Natural killer cell (primary cell): ENCODE data around the gene ZCCHC3. TPM values are rescaled to one million over a fixed set of nuclear protein-coding genes. Genes with fewer than 3 reads are reported as not detected.

Experiments used
- ATAC-seq, 3 donors: fragments of 150-1000 bp in 2 of 3; fragments of 200-7000 bp in 1 of 3; cut with Tn5 transposase; 1 replicate in 1 of 3; 2 replicates in 2 of 3; pipeline ENCODE4 v1.10.0; 2021; ENCODE audit warnings: mild to moderate bottlenecking in 2 of 3, moderate library complexity in 2 of 3
- DNase-seq, 2 donors: peaks; one replicate each; pipeline versions ENCODE4 v3.0.0 to v3.0.0-alpha.2; 2013 to 2021; ENCODE audit warnings: mixed read lengths in 1 of 2
- H3K27ac ChIP-seq: one replicate; pipeline ENCODE4 v1.5.1; 2013; ENCODE audit warnings: mild to moderate bottlenecking, low read length
- H3K27me3 ChIP-seq: one replicate; pipeline ENCODE4 v1.6.1; 2013; ENCODE audit warnings: low read length; ENCODE audit not compliant: control insufficient read depth, insufficient read depth
- H3K36me3 ChIP-seq: one replicate; pipeline ENCODE4 v1.6.1; 2013; ENCODE audit warnings: low read length; ENCODE audit not compliant: control insufficient read depth, insufficient read depth
- H3K4me1 ChIP-seq: one replicate; pipeline ENCODE4 v1.6.1; 2013; ENCODE audit warnings: low read length; ENCODE audit not compliant: control insufficient read depth, insufficient read depth
- H3K4me3 ChIP-seq: one replicate; pipeline ENCODE4 v1.5.1; 2013; ENCODE audit warnings: low read length
- H3K9me3 ChIP-seq: one replicate; pipeline ENCODE4 v1.6.1; 2013; ENCODE audit warnings: low read length; ENCODE audit not compliant: control insufficient read depth, insufficient read depth
- H3K27ac Mint-ChIP-seq, 2 donors: one replicate each; pipeline ENCODE4 v1.8.0; 2022; ENCODE audit warnings: mild to moderate bottlenecking in 2 of 2, mixed read lengths in 2 of 2, moderate library complexity in 1 of 2
- H3K27me3 Mint-ChIP-seq, 2 donors: one replicate each; pipeline ENCODE4 v1.8.0; 2022; ENCODE audit warnings: low read depth in 2 of 2, mixed read lengths in 2 of 2
- H3K36me3 Mint-ChIP-seq: one replicate; pipeline ENCODE4 v1.8.0; 2022; ENCODE audit warnings: mixed read lengths
- H3K4me1 Mint-ChIP-seq, 2 donors: one replicate each; pipeline ENCODE4 v1.8.0; 2022; ENCODE audit warnings: mixed read lengths in 2 of 2
- H3K4me3 Mint-ChIP-seq: one replicate; pipeline ENCODE4 v1.8.0; 2022; ENCODE audit warnings: mild to moderate bottlenecking, moderate library complexity, mixed read lengths
- H3K9me3 Mint-ChIP-seq, 2 donors: one replicate each; pipeline ENCODE4 v1.8.0; 2022; ENCODE audit warnings: mixed read lengths in 2 of 2
- CTCF ChIP-seq: fragments of 200-600 bp; IDR thresholded peaks from one replicate; pipeline ENCODE4 v1.8.0; 2022; ENCODE audit warnings: antibody characterized with exemption
- WGBS: methylation state at CpG from one replicate; pipeline ENCODE4 v1.1.7; 2013; ENCODE audit warnings: missing lambda C conversion rate; ENCODE audit not compliant: insufficient coverage; 5-methylcytosine and 5-hydroxymethylcytosine counted together
- intact Hi-C: fragments of 100-400 bp; cut with micrococcal nuclease; formaldehyde crosslinking; loops from one replicate; pipeline ENCODE4 v1.14.2; 2022
- total RNA-seq, 4 donors: library from RNA; stranded (reverse); fragments of 120-200 nt in 1 of 4; gene quantifications; one replicate each; pipeline versions ENCODE4 v1.2.3 to v1.2.4, GENCODE V29; 2013 to 2022

ZCCHC3 gene
- total RNA-seq, 3 donors from 2014 or later (not counting 1 experiment from before 2014, with no cell fraction given), result 19.2 to 24.0 (median 20.6) TPM

GRCh38 chr20:343107-343506 lies 45.7 kb downstream of the ZCCHC3 start:
- Mint-ChIP-seq H3K4me1 (peaks cover 10 to 11% of the 10 kb centered on the region in 2 donors), H3K4me3 (no peak overlapping the region), H3K27ac (no peak overlapping the region), H3K27me3 (peaks cover 0 to 4% of the 10 kb centered on the region in 2 donors), H3K9me3 (no peaks in the 10 kb centered on the region), H3K36me3 (no peaks in the 10 kb centered on the region)
- Histone ChIP-seq H3K36me3 (no peaks in the 10 kb centered on the region), H3K27ac (no peak overlapping the region), H3K4me3 (no peak overlapping the region), H3K4me1 (peaks cover 13% of the 10 kb centered on the region), H3K9me3 (no peaks in the 10 kb centered on the region), H3K27me3 (no peaks in the 10 kb centered on the region)
- DNase-seq, result no peak
- TF ChIP-seq CTCF, result no peak
- intact Hi-C loops, result no loop called here
- no peak for ATAC-seq

GRCh38 chr20:346033-346639 lies 48.8 kb downstream of the ZCCHC3 start:
- H3K27me3 ChIP-seq, result no peaks in the 10 kb centered on the region
- no peak overlapping the region for H3K4me3 ChIP-seq
- Mint-ChIP-seq H3K4me1 (peaks cover 11 to 16% of the 10 kb centered on the region in 2 donors), H3K4me3 (peak overlapping the region; percentile 87), H3K36me3 (no peaks in the 10 kb centered on the region), H3K27me3 (peaks cover 0 to under 1% of the 10 kb centered on the region in 2 donors), H3K9me3 (no peaks in the 10 kb centered on the region), H3K27ac (peak overlapping the region; percentile 62 to 89)
- no peak for ATAC-seq
- 97% methylated on average over 8 of the region's 9 CpGs for WGBS
- TF ChIP-seq CTCF, result no peak
- H3K36me3 ChIP-seq, result no peaks in the 10 kb centered on the region
- H3K9me3 ChIP-seq, result no peaks in the 10 kb centered on the region
- intact Hi-C loops, result no loop called here
- no peak overlapping the region for H3K27ac ChIP-seq
- DNase-seq, result no peak
- peaks cover 21% of the 10 kb centered on the region for H3K4me1 ChIP-seq

GRCh38 chr20:346640-347316 lies 49.4 kb downstream of the ZCCHC3 start, which contains the start of gene NRSN2:
Gene NRSN2 (plus strand): TSS chr20:347111. CDS start chr20:349644, 2,533 bp downstream.
- Mint-ChIP-seq H3K9me3 (no peaks in the 10 kb centered on the region), H3K4me3 (peak within 1 kb of the TSS; percentile 91), H3K4me1 (peaks cover 12 to 16% of the 10 kb centered on the region in 2 donors), H3K27ac (peak within 1 kb of the TSS; percentile 62 to 89), H3K27me3 (no peaks in the 10 kb centered on the region), H3K36me3 (no peaks in the 10 kb centered on the region)
- ATAC-seq (peak; percentile 47 to 55 (median 51)), DNase-seq (peak in 1 of 2 donors; percentile 41)
- Histone ChIP-seq H3K27ac (peak within 1 kb of the TSS; percentile 77), H3K4me3 (peak within 1 kb of the TSS; percentile 93), H3K27me3 (no peaks in the 10 kb centered on the region), H3K36me3 (no peaks in the 10 kb centered on the region), H3K9me3 (no peaks in the 10 kb centered on the region), H3K4me1 (peaks cover 21% of the 10 kb centered on the region)
- 6% methylated on average over 50 of the region's 50 CpGs for WGBS
- intact Hi-C loops, result no loop called here
- TF ChIP-seq CTCF, result no peak
